ENCODE data around the gene RNU7-1.
A peak's percentile ranks its signal among the peaks of the same experiment; 100 is the strongest.

RNU7-1 gene

GRCh38 chr12:6936636-6937480, 6.8 kb upstream of the RNU7-1 start:
- peak in 1 of 2 donors; percentile 56 for DNase-seq (ENCODE audit: low read depth in 2 of 2, low spot score in 1 of 2)

- peak; percentile 85 for DNase-seq (ENCODE audit: low read depth in 2 of 2, low spot score in 1 of 2)
Observed at GRCh38 chr12:6937481-6938352, 5.9 kb upstream of the RNU7-1 start.

- DNase-seq (ENCODE audit: low read depth in 2 of 2, low spot score in 1 of 2): no peak
Observed at GRCh38 chr12:6938353-6939190, 5.0 kb upstream of the RNU7-1 start.

GRCh38 chr12:6939191-6939540, 4.5 kb upstream of the RNU7-1 start:
- no peak for DNase-seq (ENCODE audit: low read depth in 2 of 2, low spot score in 1 of 2)

- no peak for DNase-seq (ENCODE audit: low read depth in 2 of 2, low spot score in 1 of 2)
Observed at GRCh38 chr12:6941267-6941666, 2.3 kb upstream of the RNU7-1 start.

GRCh38 chr12:6941782-6942181, 1.8 kb upstream of the RNU7-1 start:
- DNase-seq (ENCODE audit: low read depth in 2 of 2, low spot score in 1 of 2): no peak

- no peak for DNase-seq (ENCODE audit: low read depth in 2 of 2, low spot score in 1 of 2)
Observed at GRCh38 chr12:6942331-6942665, 1.3 kb upstream of the RNU7-1 start.

GRCh38 chr12:6943389-6943721, 261 bp upstream of the RNU7-1 start:
- no peak for DNase-seq (ENCODE audit: low read depth in 2 of 2, low spot score in 1 of 2)

- DNase-seq (ENCODE audit: low read depth in 2 of 2, low spot score in 1 of 2): peak; percentile 66 to 74
Observed at GRCh38 chr12:6944381-6945186, 968 bp downstream of the RNU7-1 start.

- no peak for DNase-seq (ENCODE audit: low read depth in 2 of 2, low spot score in 1 of 2)
Observed at GRCh38 chr12:6945613-6946012, 2.0 kb downstream of the RNU7-1 start.

- DNase-seq (ENCODE audit: low read depth in 2 of 2, low spot score in 1 of 2): no peak
Observed at GRCh38 chr12:6946033-6946919, 2.7 kb downstream of the RNU7-1 start.

GRCh38 chr12:6946920-6947374, 3.3 kb downstream of the RNU7-1 start:
- no peak for DNase-seq (ENCODE audit: low read depth in 2 of 2, low spot score in 1 of 2)

GRCh38 chr12:6947615-6948014, 4.0 kb downstream of the RNU7-1 start:
- no peak for DNase-seq (ENCODE audit: low read depth in 2 of 2, low spot score in 1 of 2)

GRCh38 chr12:6948873-6949594, 5.4 kb downstream of the RNU7-1 start:
- DNase-seq (ENCODE audit: low read depth in 2 of 2, low spot score in 1 of 2): no peak

- DNase-seq (ENCODE audit: low read depth in 2 of 2, low spot score in 1 of 2): no peak
Observed at GRCh38 chr12:6950401-6950801, 6.8 kb downstream of the RNU7-1 start.

- DNase-seq (ENCODE audit: low read depth in 2 of 2, low spot score in 1 of 2): peak in 1 of 2 donors; percentile 67
Observed at GRCh38 chr12:6950811-6951540, 7.4 kb downstream of the RNU7-1 start, which contains the start of gene PTPN6. Gene PTPN6, plus strand, starts transcription at chr12:6951356. Its CDS starts 157 bp downstream, at chr12:6951513.

- no peak for DNase-seq (ENCODE audit: low read depth in 2 of 2, low spot score in 1 of 2)
Observed at GRCh38 chr12:6951551-6952120, 8.0 kb downstream of the RNU7-1 start.

Measured in stimulated activated CD8-positive, alpha-beta memory T cell treated with anti-CD3 and anti-CD28 coated beads, Interleukin-4, amount 100 ng/mL, for 4 hours (primary cell).